ENCODE results near the gene COL10A1. TPM values are rescaled to one million over a fixed set of nuclear protein-coding genes. Genes with fewer than 3 reads are reported as not detected.
A peak's percentile ranks its signal among the peaks of the same experiment; 100 is the strongest.

The COL10A1 gene
- total RNA-seq, 2 donors from 2014 or later, result not detected

- intact Hi-C loops (cut with DNase I), result no loop called here
- ATAC-seq (no peak), DNase-seq (no peak)
Measured at GRCh38 chr6:116133453-116133852, 7.5 kb upstream of the COL10A1 start.

- ATAC-seq (peak in 1 of 2 donors; percentile 27), DNase-seq (no peak)
- intact Hi-C loops (cut with DNase I), result no loop called here
Measured at GRCh38 chr6:116127771-116128493, 2.0 kb upstream of the COL10A1 start.

- ATAC-seq, result no peak
- no peak for DNase-seq
- intact Hi-C loops (cut with DNase I), result no loop called here
Measured at GRCh38 chr6:116120430-116120829, 5.5 kb downstream of the COL10A1 start.

- ATAC-seq (no peak), DNase-seq (no peak)
- intact Hi-C loops (cut with DNase I), result no loop called here
Measured at GRCh38 chr6:116118608-116119007, 7.3 kb downstream of the COL10A1 start.

- intact Hi-C loops (cut with DNase I), result no loop called here
- ATAC-seq (no peak), DNase-seq (no peak)
Measured at GRCh38 chr6:116115781-116116180, 10.2 kb downstream of the COL10A1 start.

GRCh38 chr6:116113386-116113785, 12.5 kb downstream of the COL10A1 start:
- ATAC-seq, result no peak
- no peak for DNase-seq
- intact Hi-C loops (cut with DNase I), result no loop called here

- no peak for DNase-seq
- no peak for ATAC-seq
- intact Hi-C loops (cut with DNase I), result no loop called here
Measured at GRCh38 chr6:116111552-116112528, 14.1 kb downstream of the COL10A1 start.

- ATAC-seq, result no peak
- intact Hi-C loops (cut with DNase I), result no loop called here
- DNase-seq, result no peak
Measured at GRCh38 chr6:116108836-116109235, 17.1 kb downstream of the COL10A1 start.

GRCh38 chr6:116106146-116106545, 19.8 kb downstream of the COL10A1 start:
- ATAC-seq (no peak), DNase-seq (no peak)
- intact Hi-C loops (cut with DNase I), result no loop called here

- ATAC-seq (no peak), DNase-seq (no peak)
- intact Hi-C loops (cut with DNase I), result no loop called here
Measured at GRCh38 chr6:116105247-116105646, 20.7 kb downstream of the COL10A1 start.

GRCh38 chr6:116104636-116105035, 21.3 kb downstream of the COL10A1 start:
- DNase-seq (no peak), ATAC-seq (no peak)
- intact Hi-C loops (cut with DNase I), result no loop called here

GRCh38 chr6:116102873-116103272, 23.1 kb downstream of the COL10A1 start:
- intact Hi-C loops (cut with DNase I), result no loop called here
- no peak for ATAC-seq

GRCh38 chr6:116101790-116102189, 24.1 kb downstream of the COL10A1 start:
- no peak for ATAC-seq

More at GRCh38 chr6:116102873-116103272, 23.1 kb downstream of the COL10A1 start:
- DNase-seq, result no peak

GRCh38 chr6:116101302-116101718, 24.6 kb downstream of the COL10A1 start:
- DNase-seq (no peak), ATAC-seq (peak in 1 of 2 donors; percentile 1)
- intact Hi-C loops (cut with DNase I), result no loop called here

More at GRCh38 chr6:116101790-116102189, 24.1 kb downstream of the COL10A1 start:
- intact Hi-C loops (cut with DNase I), result no loop called here
- no peak for DNase-seq

- intact Hi-C loops (cut with DNase I), result no loop called here
- DNase-seq (peak; percentile 89), ATAC-seq (peak; percentile 97 to 99)
Measured at GRCh38 chr6:116100419-116101301, 25.3 kb downstream of the COL10A1 start, which contains the start of gene NT5DC1. Gene NT5DC1, plus strand, starts transcription at chr6:116100853. Its CDS starts 78 bp downstream, at chr6:116100931.

- ATAC-seq (no peak), DNase-seq (no peak)
- intact Hi-C loops (cut with DNase I), result loop anchor here in 1 of 2 donors (10.0 kb wide), 1 partner anchor 84 kb away; no protein-coding TSS in a partner anchor
Measured at GRCh38 chr6:116099036-116099435, 26.9 kb downstream of the COL10A1 start.

- ATAC-seq, result no peak
- no peak for DNase-seq
- intact Hi-C loops (cut with DNase I), result loop anchor here (1.0 to 10.0 kb wide), 2 partner anchors 82 to 87 kb away; no protein-coding TSS in a partner anchor
Measured at GRCh38 chr6:116096979-116097816, 28.7 kb downstream of the COL10A1 start.

Data from left cardiac atrium (tissue), 4 donors.